ENCODE data around the gene HSP90AB1.

HSP90AB1 gene

GRCh38 chr6:44255871-44256774 lies 9.2 kb downstream of the HSP90AB1 start:
- DNase-seq, result no peak

GRCh38 chr6:44256775-44257024 lies 9.8 kb downstream of the HSP90AB1 start:
- no peak for DNase-seq

- DNase-seq, result no peak
Observed at GRCh38 chr6:44257025-44257752, 10.3 kb downstream of the HSP90AB1 start, which contains the start of gene SLC35B2. TSS of gene SLC35B2 (minus strand) at chr6:44257528. CDS start at chr6:44257410, 118 bp downstream.

GRCh38 chr6:44257753-44258324 lies 10.9 kb downstream of the HSP90AB1 start:
- DNase-seq, result no peak

GRCh38 chr6:44258325-44258863 lies 11.5 kb downstream of the HSP90AB1 start:
- DNase-seq, result no peak

GRCh38 chr6:44258921-44259320 lies 12.0 kb downstream of the HSP90AB1 start:
- DNase-seq, result no peak

GRCh38 chr6:44260011-44260410 lies 13.1 kb downstream of the HSP90AB1 start:
- no peak for DNase-seq

GRCh38 chr6:44260451-44261297 lies 13.8 kb downstream of the HSP90AB1 start:
- DNase-seq, result no peak

GRCh38 chr6:44261581-44261980 lies 14.7 kb downstream of the HSP90AB1 start:
- DNase-seq, result no peak

GRCh38 chr6:44262467-44263353 lies 15.8 kb downstream of the HSP90AB1 start:
- DNase-seq, result no peak

- DNase-seq, result no peak
Observed at GRCh38 chr6:44263354-44264100, 16.6 kb downstream of the HSP90AB1 start.

GRCh38 chr6:44264154-44265006 lies 17.5 kb downstream of the HSP90AB1 start:
- DNase-seq, result no peak

- peak; percentile 37 for DNase-seq
Observed at GRCh38 chr6:44265007-44265721, 18.3 kb downstream of the HSP90AB1 start, which contains the start of gene NFKBIE. TSS of gene NFKBIE (minus strand) at chr6:44265551. CDS start at chr6:44265346, 205 bp downstream.

- DNase-seq, result no peak
Observed at GRCh38 chr6:44265722-44266233, 18.9 kb downstream of the HSP90AB1 start.

- no peak for DNase-seq
Observed at GRCh38 chr6:44266347-44266746, 19.4 kb downstream of the HSP90AB1 start.

- no peak for DNase-seq
Observed at GRCh38 chr6:44267252-44267651, 20.4 kb downstream of the HSP90AB1 start.

- no peak for DNase-seq
Observed at GRCh38 chr6:44268095-44268628, 21.3 kb downstream of the HSP90AB1 start.

GRCh38 chr6:44269178-44269920 lies 22.4 kb downstream of the HSP90AB1 start:
- no peak for DNase-seq

Measured in NCI-H1417 treated with DMSO at 0.1 percent for 48 hours (cell line).